GM12873 (cell line): ENCODE measurements around the gene TLE5.

Experiments
- TF ChIP-seq, protein P1 (sequence below): IDR thresholded peaks from 2 replicates; pipeline ENCODE4 v1.5.1; 2012; ENCODE audit warnings: low read depth, mild to moderate bottlenecking, moderate library complexity, low read length, control low read depth; ENCODE audit not compliant: insufficient read depth; ENCODE audit errors: missing control alignments

TLE5 gene, protein sequence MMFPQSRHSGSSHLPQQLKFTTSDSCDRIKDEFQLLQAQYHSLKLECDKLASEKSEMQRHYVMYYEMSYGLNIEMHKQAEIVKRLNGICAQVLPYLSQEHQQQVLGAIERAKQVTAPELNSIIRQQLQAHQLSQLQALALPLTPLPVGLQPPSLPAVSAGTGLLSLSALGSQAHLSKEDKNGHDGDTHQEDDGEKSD

DNA sequence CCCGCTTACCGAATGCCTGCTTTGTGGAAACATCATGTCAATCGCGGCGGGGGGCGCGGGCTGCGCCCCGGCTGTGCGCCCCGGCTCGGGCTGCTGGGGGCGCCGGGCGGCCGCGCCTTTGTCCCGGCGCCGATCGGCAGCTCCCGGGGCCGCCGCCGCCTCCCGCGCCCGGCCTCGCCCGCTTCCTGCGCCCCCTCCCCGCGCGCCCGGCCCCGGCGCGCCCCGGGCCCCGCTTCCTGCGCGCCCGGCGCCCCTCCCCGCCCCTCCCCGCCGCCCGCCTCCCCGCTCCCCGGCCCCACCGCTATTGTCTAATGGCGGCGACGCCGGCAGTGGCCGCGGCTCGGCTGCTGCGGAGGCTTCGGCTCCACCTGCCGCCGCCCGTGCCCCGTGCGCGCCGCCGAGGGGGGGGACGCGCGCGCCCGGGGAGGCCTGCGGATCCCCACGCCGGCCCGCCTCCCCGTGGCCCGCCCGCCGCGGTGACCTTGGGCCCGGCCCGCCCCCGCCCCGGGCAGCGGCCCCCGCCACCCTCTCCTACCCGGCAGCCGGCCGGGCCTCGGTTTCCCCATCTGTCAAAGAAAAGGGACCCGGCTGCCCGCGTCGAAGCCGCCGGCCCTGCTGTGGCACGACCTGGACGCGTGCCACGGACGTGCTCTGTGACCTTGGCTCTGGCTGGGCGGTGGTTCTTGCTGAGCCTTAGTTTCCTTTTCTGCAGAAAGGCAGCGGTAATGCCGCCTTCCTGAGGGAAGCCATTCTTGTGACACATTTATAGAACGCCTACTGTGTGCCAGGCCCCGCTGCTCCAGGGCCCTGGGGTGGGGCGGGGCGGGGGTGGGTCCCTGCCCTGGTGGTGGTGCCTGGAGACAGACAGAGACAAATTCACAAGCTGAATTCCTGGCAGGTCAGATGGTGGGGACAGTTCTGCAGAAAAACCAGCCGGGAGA is at the start of gene TLE5:
TSS of gene TLE5 (minus strand) at position 331 of the 941 bp plus-strand sequence. CDS start at position 36, 295 bp downstream.
- TF ChIP-seq, protein P1, sequence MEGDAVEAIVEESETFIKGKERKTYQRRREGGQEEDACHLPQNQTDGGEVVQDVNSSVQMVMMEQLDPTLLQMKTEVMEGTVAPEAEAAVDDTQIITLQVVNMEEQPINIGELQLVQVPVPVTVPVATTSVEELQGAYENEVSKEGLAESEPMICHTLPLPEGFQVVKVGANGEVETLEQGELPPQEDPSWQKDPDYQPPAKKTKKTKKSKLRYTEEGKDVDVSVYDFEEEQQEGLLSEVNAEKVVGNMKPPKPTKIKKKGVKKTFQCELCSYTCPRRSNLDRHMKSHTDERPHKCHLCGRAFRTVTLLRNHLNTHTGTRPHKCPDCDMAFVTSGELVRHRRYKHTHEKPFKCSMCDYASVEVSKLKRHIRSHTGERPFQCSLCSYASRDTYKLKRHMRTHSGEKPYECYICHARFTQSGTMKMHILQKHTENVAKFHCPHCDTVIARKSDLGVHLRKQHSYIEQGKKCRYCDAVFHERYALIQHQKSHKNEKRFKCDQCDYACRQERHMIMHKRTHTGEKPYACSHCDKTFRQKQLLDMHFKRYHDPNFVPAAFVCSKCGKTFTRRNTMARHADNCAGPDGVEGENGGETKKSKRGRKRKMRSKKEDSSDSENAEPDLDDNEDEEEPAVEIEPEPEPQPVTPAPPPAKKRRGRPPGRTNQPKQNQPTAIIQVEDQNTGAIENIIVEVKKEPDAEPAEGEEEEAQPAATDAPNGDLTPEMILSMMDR, result no peak

DNA sequence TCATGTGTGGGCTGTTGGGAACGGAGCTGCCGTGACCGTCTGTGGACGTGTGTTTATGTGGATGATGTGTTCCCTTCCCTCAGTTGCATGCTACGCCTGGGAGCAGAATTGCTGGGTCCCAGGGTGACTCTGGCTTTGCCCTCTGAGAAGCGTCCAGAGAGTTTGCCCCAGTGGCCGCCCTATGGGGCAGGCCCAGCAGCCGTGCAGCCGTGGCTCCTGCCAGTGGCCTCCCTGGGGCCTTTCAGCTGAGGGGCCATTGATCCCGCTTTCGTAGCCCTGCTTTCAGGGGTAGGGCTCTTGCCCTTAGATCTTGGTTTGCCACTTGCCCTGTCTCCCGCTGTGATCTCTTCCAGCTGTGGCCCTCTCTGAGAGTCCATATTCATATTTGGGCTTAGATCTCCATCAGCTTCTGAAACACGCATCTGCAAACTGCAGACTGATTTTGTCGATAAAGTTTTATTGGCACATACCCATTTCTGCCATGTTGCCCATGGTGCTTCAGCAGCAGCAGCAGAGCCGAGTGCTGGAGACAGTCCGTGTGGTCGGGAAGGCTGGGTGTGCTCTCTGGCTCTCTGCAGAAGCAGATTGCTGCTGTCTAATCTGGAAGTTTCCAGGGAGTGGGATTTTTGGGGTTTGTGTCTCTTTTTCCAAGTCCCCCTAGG is 49.4 kb upstream of the TLE5 start:
- TF ChIP-seq, protein P1, result no peak

DNA sequence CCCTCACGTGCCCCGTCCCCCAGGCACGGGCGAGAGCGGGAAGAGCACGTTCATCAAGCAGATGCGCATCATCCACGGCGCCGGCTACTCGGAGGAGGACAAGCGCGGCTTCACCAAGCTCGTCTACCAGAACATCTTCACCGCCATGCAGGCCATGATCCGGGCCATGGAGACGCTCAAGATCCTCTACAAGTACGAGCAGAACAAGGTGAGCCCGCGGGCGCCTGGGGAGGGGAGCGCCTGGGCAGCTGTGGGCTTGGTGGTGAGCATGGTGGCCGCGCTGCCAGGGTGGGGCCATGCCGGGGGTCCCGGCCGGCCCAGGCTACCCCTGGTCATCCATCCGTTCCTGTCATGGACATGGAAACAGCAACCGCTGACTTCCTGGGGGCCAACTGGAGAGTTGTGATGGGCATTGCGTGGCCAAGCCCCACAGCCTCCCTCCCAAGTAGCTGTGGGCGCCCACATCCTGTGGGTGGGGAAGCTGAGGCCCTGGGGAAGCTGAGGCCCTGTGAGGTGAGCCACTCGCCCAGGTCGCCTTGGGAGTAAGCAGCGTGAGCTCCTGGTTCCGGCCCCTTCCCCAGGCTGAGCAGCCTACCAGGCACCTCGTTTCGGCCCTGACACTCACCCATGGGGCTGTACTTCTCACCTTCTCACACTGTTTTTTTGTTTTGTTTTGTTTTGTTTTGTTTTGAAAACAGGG is 48.0 kb upstream of the TLE5 start:
- TF ChIP-seq, protein P1, result no peak

DNA sequence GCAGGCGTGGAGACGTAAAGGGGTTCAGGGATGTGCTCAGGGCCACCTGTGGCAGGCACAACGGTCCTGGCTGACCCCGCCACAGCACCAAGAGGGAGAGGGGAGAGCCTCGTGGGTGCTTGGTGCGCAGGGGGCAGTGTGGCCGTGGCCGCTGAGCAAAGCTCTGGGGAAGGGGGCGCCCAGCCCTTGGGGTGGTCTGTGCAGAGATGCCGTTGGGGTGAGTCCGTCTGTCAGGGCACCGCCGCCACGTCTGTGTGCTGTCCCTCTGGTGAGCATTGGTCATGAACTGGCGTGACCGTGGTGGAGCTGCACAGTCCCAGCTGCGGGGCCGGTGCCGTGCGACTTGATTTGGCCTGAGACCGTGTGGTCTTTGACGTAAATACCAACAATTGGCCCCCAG is 47.2 kb upstream of the TLE5 start:
- TF ChIP-seq, protein P1, result peak; percentile 4

DNA sequence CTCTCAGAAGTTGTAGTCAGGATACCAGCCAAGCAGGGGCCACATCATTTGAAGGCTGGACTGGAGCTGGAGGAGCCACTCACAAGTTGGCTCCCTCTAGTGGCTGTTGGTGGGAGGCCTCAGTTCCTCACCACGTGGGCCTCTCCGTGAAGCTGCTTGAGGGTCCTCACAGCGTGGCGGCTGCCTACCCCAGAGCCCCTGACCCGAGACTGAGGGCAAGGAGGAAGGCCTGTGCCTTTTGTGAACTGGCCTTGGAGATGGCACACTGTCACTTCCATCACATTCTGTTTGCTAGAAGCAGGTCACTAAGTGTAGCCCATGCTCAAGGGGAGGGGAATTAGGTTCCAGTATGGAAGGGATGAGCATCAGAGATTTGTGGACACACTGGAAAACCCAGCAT is 46.5 kb upstream of the TLE5 start:
- TF ChIP-seq, protein P1, result peak; percentile 98

DNA sequence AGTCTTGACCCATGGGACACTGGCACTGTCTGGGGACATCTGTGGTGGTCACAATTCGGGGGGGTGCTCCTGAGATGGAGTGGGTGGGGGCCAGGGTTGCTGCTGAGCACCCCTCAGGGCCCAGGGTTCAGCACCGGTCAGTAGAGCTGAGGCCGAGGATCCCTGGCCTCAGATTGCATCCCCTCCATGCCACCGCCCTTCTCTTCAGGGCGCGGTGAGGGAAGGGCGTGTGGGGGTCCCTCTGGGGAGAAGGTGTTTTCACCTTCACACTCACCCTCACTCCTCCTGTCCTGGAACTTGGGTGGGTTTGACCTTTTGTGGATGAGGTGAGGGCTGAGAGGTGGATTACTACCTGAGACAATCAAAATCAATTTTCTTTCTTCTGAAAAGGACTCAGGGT is 45.4 kb upstream of the TLE5 start:
- TF ChIP-seq, protein P1, result no peak
